NCI-H748 (cell line): Measurements from ENCODE around the gene LFNG.
"Not testable (repeated sequence)": the region's sequence is repeated elsewhere in the genome, so short reads cannot be mapped to it uniquely, and the experiment has no call there.

Source experiments
- DNase-seq: peaks from one replicate; lab custom pipeline; 2025; ENCODE audit not compliant: unreplicated experiment; lab: John Stamatoyannopoulos, UW

Gene LFNG

GRCh38 chr7:2542916-2543871 is 23.6 kb downstream of the LFNG start:
- no peak for DNase-seq

- DNase-seq = no peak
Measured at GRCh38 chr7:2544541-2545188, 25.1 kb downstream of the LFNG start.

- no peak for DNase-seq
Measured at GRCh38 chr7:2545746-2546425, 26.3 kb downstream of the LFNG start.

GRCh38 chr7:2546776-2547586 is 27.4 kb downstream of the LFNG start:
- DNase-seq = no peak

GRCh38 chr7:2551418-2551817 is 31.8 kb downstream of the LFNG start:
- DNase-seq = no peak

GRCh38 chr7:2553108-2553507 is 33.5 kb downstream of the LFNG start:
- no peak for DNase-seq

GRCh38 chr7:2553831-2554581 is 34.4 kb downstream of the LFNG start:
- DNase-seq = no peak

- DNase-seq = peak; percentile 32
Measured at GRCh38 chr7:2554661-2555111, 35.1 kb downstream of the LFNG start.

- peak; percentile 97 for DNase-seq
Measured at GRCh38 chr7:2555121-2556052, 35.8 kb downstream of the LFNG start, which contains the start of gene BRAT1. BRAT1 (minus strand) TSS chr7:2555524; CDS start chr7:2554431, 1,093 bp downstream.

- peak; percentile 95 for DNase-seq
Measured at GRCh38 chr7:2558629-2559282, 39.2 kb downstream of the LFNG start, which contains the start of gene IQCE. IQCE (plus strand) TSS chr7:2558979; CDS start chr7:2559182, 203 bp downstream.

- peak; percentile 64 for DNase-seq
Measured at GRCh38 chr7:2559283-2559950, 39.8 kb downstream of the LFNG start.

GRCh38 chr7:2563955-2564354 is 44.4 kb downstream of the LFNG start:
- DNase-seq = not testable (repeated sequence)

GRCh38 chr7:2564970-2565540 is 45.5 kb downstream of the LFNG start:
- no peak for DNase-seq

GRCh38 chr7:2566348-2566889 is 46.8 kb downstream of the LFNG start:
- no peak for DNase-seq

GRCh38 chr7:2566890-2567678 is 47.5 kb downstream of the LFNG start:
- no peak for DNase-seq

GRCh38 chr7:2567679-2568278 is 48.2 kb downstream of the LFNG start:
- DNase-seq = no peak
